Transverse colon (tissue), 4 donors: Measurements from ENCODE around the gene CRISP2. TPM values are rescaled to one million over a fixed set of nuclear protein-coding genes. Genes with fewer than 3 reads are reported as not detected.

Source experiments
- DNase-seq: peaks from one replicate; pipeline ENCODE4 v3.0.0-alpha.2; 2019
- H3K27ac ChIP-seq, 4 donors: fragments of 200-600 bp; sonication (generic); 2 replicates each; pipeline ENCODE4 v1.5.1; 2016 to 2018; ENCODE audit warnings: inconsistent platforms in 4 of 4
- H3K27me3 ChIP-seq: fragments of 200-600 bp; sonication (generic); 2 replicates; pipeline ENCODE4 v1.5.1; 2017; ENCODE audit warnings: inconsistent platforms
- H3K36me3 ChIP-seq, 4 donors: fragments of 200-600 bp; sonication (generic); 2 replicates each; pipeline ENCODE4 v1.5.1; 2017 to 2019; ENCODE audit warnings: inconsistent platforms in 4 of 4
- H3K4me1 ChIP-seq, 4 donors: fragments of 200-600 bp; sonication (generic); 2 replicates each; pipeline ENCODE4 v1.5.1; 2017 to 2020; ENCODE audit warnings: inconsistent platforms in 4 of 4
- H3K4me3 ChIP-seq, 4 donors: fragments of 200-600 bp; sonication (generic); 1 replicate in 1 of 4; 2 replicates in 3 of 4; pipeline versions ENCODE4 v1.5.1 to v1.6.1; 2017 to 2019; ENCODE audit warnings: inconsistent platforms in 4 of 4
- H3K9me3 ChIP-seq, 2 donors: fragments of 200-600 bp; sonication (generic); 2 replicates each; pipeline ENCODE4 v1.5.1; 2017 to 2019; ENCODE audit warnings: inconsistent platforms in 2 of 2
- CTCF ChIP-seq, 5 experiments: fragments of 200-600 bp in 3 of 5; fragments of 450-650 bp in 2 of 5; sonication (generic) in 3 of 5; IDR thresholded peaks; 1 replicate in 2 of 5; 2 replicates in 3 of 5; pipeline ENCODE4 v1.5.1; 2016 to 2017; ENCODE audit warnings: antibody characterized with exemption in 5 of 5, inconsistent platforms in 3 of 5, mild to moderate bottlenecking in 2 of 5, moderate library complexity in 1 of 5
- EP300 ChIP-seq: sonication (generic); formaldehyde crosslinking; IDR thresholded peaks from one replicate; pipeline ENCODE4 v1.6.1; 2017; ENCODE audit warnings: antibody characterized with exemption, low read depth
- POLR2A ChIP-seq: fragments of 450-650 bp; IDR thresholded peaks from one replicate; pipeline ENCODE4 v1.6.1; 2016; ENCODE audit warnings: antibody characterized with exemption, mild to moderate bottlenecking, moderate library complexity
- POLR2AphosphoS5 ChIP-seq, 3 donors: sonication (generic); formaldehyde crosslinking; IDR thresholded peaks; one replicate each; pipeline ENCODE4 v1.6.1; 2016; ENCODE audit warnings: antibody characterized with exemption in 3 of 3
- WGBS, 2 donors: methylation state at CpG; one replicate each; pipeline ENCODE4 v1.1.5; 2018; ENCODE audit warnings: low coverage in 1 of 2; 5-methylcytosine and 5-hydroxymethylcytosine counted together
- in situ Hi-C, 4 donors: fragments of 200-750 bp; cut with MboI; loops; one replicate each; pipeline versions ENCODE4 v1.15.0 to v1.15.1; 2017; ENCODE audit warnings: low sequenced_read_pairs in 3 of 4, low pct_ligation_motif_present in 1 of 4, low pct_unique_long_range_greater_than_20kb in 1 of 4
- intact Hi-C: fragments of 100-400 bp; cut with DNase I; formaldehyde crosslinking; loops from one replicate; pipeline ENCODE4 v1.15.1; 2023; ENCODE audit warnings: low total_unique reads
- total RNA-seq, 4 donors: library from RNA; depleted of rRNA; stranded (reverse); fragments of >200 nt; gene quantifications; one replicate each; pipeline ENCODE4 v1.1.0, GENCODE V29; 2016

CRISP2 gene
- total RNA-seq, 4 donors from 2014 or later = not detected

GRCh38 chr6:49676671-49677281 lies 36.6 kb downstream of the CRISP2 start:
- Histone ChIP-seq H3K27me3 (no peaks in the 10 kb centered on the region), H3K4me3 (no peak overlapping the region), H3K9me3 (no peaks in the 10 kb centered on the region), H3K27ac (no peak overlapping the region), H3K4me1 (no peaks in the 10 kb centered on the region), H3K36me3 (no peaks in the 10 kb centered on the region)
- DNase-seq = no peak
- intact Hi-C loops (no loop called here), in situ Hi-C loops (no loop called here)
- TF ChIP-seq EP300 (no peak), POLR2AphosphoS5 (IDR thresholded peaks at IDR 0.05) (no peak), CTCF (IDR thresholded peaks at IDR 0.05) (no peak), POLR2A (no peak)
- WGBS, 2 donors = 55 to 58% methylated on average over 4 of the region's 4 CpGs

GRCh38 chr6:49675816-49676215 lies 37.5 kb downstream of the CRISP2 start:
- in situ Hi-C loops (no loop called here), intact Hi-C loops (no loop called here)
- H3K4me1 ChIP-seq = no peaks in the 10 kb centered on the region
- TF ChIP-seq POLR2A (no peak), CTCF (IDR thresholded peaks at IDR 0.05) (no peak), POLR2AphosphoS5 (IDR thresholded peaks at IDR 0.05) (no peak), EP300 (no peak)
- no peak overlapping the region for H3K4me3 ChIP-seq
- no peak overlapping the region for H3K27ac ChIP-seq
- 86% methylated on average over 1 of the region's 1 CpG; no CpG with 5 or more reads in 1 of the 2 donors for WGBS, 2 donors
- no peaks in the 10 kb centered on the region for H3K36me3 ChIP-seq
- no peak for DNase-seq
- no peaks in the 10 kb centered on the region for H3K9me3 ChIP-seq
- no peaks in the 10 kb centered on the region for H3K27me3 ChIP-seq

- in situ Hi-C loops (no loop called here), intact Hi-C loops (no loop called here)
- no peak for TF ChIP-seq EP300
- no peak for TF ChIP-seq POLR2AphosphoS5 (IDR thresholded peaks at IDR 0.05)
- TF ChIP-seq POLR2A = no peak
- no peak for TF ChIP-seq CTCF (IDR thresholded peaks at IDR 0.05)
- Histone ChIP-seq H3K4me3 (no peak overlapping the region), H3K27me3 (no peaks in the 10 kb centered on the region), H3K4me1 (no peaks in the 10 kb centered on the region), H3K36me3 (no peaks in the 10 kb centered on the region), H3K9me3 (no peaks in the 10 kb centered on the region), H3K27ac (no peak overlapping the region)
- DNase-seq = no peak
These were observed 45.2 kb downstream of the CRISP2 start for GRCh38 chr6:49668083-49668511.

- H3K9me3 ChIP-seq = no peaks in the 10 kb centered on the region
- H3K4me3 ChIP-seq = no peak overlapping the region
- H3K36me3 ChIP-seq = no peaks in the 10 kb centered on the region
- no peaks in the 10 kb centered on the region for H3K27me3 ChIP-seq
- WGBS, 2 donors = 64 to 66% methylated on average over 5 of the region's 5 CpGs
- H3K27ac ChIP-seq = no peak overlapping the region
- no peak for DNase-seq
- in situ Hi-C loops (no loop called here), intact Hi-C loops (no loop called here)
- H3K4me1 ChIP-seq = no peaks in the 10 kb centered on the region
- TF ChIP-seq POLR2AphosphoS5 (IDR thresholded peaks at IDR 0.05) = no peak
- TF ChIP-seq POLR2A = no peak
These were observed 46.2 kb downstream of the CRISP2 start for GRCh38 chr6:49666930-49667757.
